Measurements from ENCODE around the gene RPA4.
"Not testable (repeated sequence)": the region's sequence is repeated elsewhere in the genome, so short reads cannot be mapped to it uniquely, and the experiment has no call there.

Gene RPA4, protein sequence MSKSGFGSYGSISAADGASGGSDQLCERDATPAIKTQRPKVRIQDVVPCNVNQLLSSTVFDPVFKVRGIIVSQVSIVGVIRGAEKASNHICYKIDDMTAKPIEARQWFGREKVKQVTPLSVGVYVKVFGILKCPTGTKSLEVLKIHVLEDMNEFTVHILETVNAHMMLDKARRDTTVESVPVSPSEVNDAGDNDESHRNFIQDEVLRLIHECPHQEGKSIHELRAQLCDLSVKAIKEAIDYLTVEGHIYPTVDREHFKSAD

DNA sequence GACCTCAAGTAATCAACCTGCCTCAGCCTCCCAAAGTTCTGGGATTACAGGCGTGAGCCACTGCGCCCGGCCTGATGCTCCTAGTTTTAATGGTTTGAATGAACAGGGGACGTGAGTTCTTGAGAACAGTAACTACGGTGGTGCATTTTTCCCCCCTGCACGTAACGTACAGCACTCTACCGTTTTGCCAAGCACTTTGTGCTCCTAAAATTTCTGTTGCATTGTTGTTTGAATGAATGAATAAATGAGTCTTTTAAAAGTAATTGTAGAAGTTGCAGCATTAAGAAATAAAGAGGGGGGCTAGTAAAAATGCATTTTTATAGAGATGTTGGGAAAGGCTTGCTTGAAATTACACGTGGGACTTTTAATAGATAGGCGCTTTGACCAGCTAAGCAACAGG is at the start of gene RPA4:
Gene RPA4 (plus strand): TSS at position 301 of the 400 bp plus-strand sequence. CDS start 403 bp downstream, outside the sequence.
- DNase-seq: no peak

DNA sequence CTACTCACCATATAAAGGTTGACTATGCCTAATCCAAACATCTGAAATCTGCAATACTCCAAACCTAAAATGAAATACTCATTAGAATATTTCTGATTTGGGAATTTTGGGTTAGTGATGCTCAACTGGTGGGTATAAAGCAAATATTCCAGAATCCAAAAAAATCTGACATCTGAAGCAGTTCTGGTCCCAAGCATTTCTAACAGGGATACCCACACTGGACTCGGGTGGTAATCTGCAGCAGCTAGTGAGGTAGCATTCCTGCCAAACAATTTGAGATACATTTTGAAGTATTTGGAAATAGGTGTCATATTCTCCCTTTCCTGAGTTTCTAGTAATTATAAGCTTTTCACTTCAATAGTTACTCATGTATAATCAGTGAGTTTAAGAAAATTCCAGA is 49.6 kb upstream of the RPA4 start:
- no peak for DNase-seq

DNA sequence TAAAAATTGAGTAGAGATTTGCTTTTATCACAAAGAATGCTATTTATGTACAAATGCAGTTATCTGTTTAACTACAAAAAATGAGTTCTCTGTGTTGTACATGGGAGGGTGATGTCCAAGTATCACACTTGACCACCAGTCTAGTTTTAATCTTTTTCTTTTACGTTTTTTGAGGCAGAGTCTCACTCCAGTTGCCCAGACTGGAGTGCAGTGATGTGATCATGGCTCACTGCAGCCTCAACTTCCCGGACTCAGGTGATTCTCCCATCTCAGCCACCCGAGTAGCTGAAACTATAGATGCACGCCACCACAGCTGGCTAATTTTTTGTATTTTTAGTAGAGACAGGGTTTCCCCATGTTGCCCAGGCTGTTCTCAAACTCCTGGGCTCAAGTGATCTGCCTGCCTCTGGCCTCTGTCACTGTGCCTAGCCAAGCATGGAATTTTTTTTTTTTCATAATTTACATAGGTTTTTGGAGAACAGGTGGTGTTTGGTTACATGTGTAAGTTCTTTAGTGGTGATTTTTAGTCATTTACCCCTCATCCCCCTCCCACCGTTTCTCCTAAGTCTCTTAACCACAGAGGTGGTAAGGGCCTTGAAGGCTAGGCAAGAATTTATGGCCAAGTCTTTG is 47.9 kb upstream of the RPA4 start:
- DNase-seq: no peak

DNA sequence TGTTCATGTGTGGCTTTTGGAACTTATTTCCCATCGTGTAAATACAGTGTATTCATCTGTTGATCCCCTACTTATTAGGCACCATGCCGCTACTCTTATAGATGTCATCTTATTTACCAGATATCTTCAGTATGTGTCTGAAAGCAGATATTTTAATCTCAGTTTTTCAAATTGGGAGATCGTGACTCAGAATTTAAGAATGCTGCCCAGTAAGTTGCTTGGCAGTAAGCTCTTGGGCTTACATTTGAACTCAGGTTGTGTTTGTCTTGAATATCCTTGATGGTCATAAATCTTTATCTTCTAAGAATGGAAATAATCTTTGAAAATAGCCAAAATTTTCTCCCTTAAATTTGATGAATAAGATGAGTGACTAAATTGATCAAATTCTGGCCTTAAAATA is 45.9 kb upstream of the RPA4 start:
- DNase-seq: no peak

DNA sequence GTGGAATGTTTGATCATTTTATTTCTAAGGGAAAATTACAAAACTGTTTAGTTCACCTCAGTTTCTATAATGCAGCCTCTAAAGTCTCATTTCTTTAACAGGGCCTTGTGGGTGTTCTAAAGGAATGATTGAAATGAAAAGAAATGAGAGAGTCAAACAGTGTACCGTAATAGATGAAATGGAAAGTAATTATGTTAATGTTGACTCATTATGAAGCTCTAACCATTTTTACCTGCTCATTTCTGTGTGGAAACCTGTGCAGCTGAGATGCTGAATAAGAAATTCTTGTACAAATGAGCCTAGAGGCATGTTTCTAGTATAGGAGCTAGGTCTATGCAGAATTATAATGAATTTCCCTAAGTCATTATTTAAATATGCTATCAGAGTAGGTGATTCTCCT is 45.2 kb upstream of the RPA4 start:
- DNase-seq: no peak

DNA sequence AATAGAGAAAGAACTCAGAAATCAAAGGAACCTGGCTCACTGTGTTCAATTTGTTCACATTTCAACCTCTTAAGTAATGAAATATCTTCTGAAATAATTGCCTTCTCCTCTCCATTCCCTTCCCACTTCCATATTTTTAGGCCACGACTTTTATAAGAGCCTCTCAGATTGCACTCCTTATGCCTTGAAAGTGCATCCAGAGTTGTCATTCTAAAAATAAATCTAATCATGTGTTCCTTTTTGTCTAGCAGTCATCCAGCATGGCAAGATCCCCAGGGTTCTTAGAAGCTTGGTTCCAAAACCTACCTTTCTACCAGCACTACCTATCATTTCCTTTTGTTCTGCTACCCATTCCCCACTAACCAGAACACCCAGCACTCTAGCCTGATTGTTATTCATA is 42.4 kb upstream of the RPA4 start:
- DNase-seq: no peak

DNA sequence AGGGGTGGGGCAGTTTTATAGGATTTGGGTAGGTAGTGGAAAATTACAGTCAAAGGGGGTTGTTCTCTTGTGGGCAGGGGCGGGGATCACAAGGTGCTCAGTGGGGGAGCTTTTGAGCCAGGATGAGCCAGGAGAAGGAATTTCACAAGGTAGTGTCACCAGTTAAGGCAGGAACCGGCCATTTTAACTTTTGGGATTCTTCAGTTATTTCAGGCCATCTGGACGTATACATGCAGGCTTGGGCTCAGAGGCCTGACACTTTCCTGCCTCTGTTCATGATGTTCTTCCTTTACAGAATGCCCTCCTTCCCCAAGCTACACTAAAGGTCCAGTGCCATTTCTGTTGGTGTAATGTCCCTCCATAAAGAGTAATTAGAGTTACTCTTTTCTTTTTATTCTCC is 41.8 kb upstream of the RPA4 start:
- not testable (repeated sequence) for DNase-seq

DNA sequence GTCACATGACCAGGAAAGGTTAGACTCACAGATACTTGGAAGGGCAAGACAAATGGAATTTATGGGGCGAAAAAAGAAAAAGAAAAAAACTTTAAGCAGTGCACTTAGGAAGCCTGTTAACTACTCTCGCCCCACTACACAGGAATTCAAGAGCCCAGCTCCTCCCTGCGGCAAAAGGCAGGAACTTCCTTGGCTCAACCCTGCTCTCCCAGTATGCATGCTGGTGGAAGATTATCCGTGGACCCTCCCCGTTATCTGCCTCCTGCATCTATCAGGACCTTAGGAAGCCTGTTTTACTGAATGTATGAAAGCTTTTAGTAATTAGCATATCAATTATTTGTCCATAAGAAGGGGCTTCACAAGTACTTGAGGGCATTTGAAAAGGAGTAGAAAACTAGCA is 40.1 kb upstream of the RPA4 start:
- DNase-seq: no peak

DNA sequence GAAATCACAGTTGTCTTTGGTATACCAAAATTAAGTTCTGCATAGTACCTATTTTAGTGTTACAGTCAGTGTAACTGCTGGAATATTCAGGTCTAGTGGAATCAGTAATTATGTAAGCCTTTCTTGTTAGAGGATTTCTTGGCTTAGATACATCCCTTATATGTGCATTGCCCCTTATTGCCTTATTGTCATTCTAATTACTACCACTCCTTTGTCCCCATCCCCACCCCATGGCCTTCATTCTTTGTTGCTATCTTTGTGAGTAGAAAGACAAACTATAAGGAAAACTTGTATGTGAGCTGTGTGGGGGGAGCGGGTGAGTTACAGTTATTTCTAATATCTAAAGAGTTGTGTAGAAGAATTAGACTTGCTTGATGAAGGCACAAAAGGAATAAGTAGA is 36.9 kb upstream of the RPA4 start:
- no peak for DNase-seq

DNA sequence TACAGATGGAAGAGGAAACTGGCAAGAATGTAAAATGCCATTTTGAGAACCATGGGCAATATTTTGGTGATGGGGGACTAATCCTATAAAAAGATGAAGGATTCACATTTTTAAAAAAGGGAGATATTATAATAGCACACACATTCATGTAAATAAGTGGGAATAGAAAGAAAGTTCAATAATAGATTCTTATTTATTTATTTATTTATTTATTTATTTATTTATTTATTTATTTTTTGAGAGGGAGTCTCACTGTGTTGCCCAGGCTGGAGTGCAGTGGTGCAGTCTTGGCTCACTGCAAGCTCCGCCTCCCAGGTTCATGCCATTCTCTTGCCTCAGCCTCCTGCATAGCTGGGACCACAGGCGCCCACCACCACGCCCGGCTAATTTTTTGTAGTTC is 24.3 kb upstream of the RPA4 start:
- DNase-seq: not testable (repeated sequence)

DNA sequence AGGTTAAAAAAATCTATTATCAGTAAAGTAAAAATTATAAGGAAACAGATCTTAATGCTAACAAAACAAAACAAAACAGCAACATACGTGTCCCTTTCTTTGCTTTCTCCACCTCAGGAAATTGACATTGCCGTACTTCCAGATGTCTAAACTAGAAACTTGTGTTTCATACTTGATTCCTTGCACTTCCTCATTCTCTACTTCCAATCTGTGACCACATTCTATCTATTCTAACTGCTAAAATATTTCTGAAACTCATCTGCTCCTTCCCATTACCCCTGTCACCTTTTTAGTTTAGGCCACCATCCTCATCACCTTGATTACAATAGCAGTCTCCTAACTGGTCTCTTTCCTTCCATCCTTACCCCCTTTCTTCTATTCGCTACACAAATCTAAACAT is 22.5 kb upstream of the RPA4 start:
- DNase-seq: no peak

DNA sequence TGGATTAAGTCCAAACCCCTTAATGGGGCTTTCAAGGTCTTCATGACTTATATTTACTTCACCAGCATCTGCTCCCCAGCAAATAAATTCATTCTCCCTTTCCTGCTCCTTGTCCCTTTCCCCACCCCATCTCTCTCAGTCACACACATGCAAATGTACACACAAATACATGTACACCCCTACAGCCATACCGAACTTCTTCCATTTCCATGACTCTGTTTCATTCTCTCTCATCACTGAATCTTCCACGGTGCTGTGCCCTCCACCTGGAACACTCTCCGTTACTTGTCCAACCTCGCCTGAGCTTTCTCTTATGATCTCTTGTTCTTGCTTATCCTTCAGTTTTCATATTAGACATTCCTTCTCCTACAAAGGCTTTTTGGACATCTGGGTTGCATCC is 22.0 kb upstream of the RPA4 start:
- DNase-seq: no peak

DNA sequence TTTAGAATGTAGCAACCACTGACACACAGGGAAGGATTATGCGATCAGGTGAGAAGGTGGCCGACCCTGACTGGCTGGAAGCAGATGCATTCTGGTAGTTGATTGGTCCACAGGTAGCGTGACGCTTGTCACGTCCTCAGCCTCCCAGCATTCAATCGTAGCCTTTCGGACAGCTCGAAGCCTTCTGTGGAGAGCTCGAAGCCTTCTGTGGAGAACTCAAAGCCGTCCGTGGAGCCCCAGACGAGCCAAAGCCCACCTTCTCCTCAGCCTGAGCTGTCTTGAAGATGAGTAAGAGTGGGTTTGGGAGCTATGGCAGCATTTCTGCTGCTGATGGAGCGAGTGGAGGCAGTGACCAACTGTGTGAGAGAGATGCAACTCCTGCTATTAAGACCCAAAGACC is 319 bp downstream of the RPA4 start:
- no peak for DNase-seq

DNA sequence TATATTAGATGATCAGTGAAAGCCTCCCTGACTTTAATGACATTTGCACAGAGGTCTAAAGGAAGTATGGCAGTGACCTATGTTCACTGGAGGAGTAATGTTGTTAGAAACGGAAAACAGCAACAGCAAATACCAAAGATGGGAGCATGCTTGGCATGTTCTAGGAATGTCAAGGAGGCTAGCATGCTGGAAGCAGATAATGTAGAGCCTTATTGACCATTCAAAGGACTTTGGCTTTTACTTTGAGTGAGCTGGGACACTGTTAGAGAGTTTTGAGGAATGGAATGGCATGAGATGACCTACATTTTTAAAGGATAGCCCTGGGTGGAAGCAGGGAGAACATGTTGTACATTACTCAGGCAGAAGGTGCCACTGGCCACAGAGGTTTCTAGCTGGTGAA is 6.0 kb downstream of the RPA4 start:
- no peak for DNase-seq

DNA sequence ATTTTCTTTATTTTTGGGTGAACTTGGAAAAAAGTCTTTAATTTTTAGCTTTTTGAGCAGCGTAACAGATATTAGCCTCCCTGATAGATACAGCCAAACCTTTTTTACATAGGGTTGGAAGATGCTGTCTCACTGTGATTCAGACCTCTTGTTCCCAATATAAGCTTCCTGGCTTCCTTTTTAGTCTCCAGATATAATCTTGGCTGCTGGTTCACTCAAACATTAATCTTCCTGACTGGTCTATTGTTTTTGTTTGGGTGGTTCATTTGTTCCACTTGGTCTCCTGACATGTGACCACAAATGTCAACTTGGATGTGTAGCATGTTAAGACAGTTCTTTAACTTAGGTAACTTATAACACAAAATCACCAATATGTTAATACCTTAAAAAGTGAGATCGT is 23.0 kb downstream of the RPA4 start:
- no peak for DNase-seq

DNA sequence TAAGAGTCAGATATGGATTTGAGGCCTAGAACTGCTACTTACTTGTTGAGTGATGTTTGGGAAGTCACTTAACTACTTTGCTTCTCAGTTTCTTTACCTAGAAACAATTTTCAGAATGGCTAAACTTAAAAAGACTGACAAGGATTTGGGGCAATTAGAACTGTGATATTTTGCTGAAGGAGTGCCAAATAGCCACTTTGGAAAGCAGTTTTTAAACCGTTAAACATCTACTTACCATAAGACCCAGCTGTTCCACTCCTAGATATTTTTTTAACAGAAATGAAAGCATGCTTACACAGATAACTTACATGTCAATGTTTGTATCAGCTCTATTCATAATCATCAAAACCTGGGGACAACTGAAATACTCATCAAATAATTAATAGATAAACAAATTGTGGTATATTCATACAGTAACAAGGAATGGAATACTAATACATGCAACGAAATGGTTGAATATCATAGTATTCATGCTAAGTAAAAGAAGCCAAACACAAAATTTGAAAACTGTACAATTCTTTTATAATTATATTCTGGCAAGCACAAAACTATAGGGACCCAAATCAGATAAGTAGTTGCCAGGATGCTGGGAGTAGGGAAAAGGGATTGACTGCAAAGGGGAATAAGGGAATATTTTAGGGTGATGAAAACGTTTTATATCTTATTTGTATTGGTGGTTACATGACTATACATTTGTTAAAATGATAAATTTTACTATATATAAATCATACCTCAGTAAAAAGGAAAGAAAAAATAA is 24.0 kb downstream of the RPA4 start:
- no peak for DNase-seq

DNA sequence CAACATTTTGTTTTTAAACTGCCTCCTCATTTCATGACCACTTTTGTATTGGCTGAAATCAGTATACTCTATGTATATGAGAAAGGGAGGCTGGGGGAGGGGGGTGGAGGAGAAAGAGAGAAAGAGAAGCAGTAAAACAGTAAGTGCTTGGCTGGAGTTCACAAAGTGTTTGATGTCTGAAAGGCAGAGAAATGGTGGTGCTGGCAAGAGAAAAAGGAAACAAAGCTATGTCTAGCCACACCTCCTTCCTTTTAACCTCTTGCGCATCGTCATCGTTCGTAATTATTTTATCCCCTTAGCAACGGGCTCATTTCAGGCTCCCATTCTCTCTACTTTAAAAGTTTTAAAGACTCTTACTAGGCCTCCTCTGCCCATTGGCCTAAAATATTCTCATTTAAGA is 25.6 kb downstream of the RPA4 start:
- DNase-seq: no peak

DNA sequence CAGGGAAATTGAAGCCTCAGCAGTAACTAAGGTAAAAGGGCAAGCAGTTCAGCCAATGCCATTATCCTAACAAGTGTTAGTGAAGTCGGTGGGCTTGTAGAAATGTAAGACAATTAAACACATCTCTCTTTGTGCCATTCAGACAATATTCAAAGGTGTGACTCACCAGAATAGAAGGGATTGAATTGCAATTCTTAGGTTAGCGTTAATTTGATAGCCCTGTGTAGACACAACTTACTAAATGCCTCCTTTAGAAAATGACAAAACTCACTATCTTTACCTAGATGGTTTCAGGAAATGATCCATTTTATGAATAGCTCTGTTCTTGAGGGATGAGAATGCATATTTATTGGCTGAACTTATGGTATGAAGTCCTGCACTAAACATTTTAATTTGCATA is 35.2 kb downstream of the RPA4 start:
- DNase-seq: no peak

DNA sequence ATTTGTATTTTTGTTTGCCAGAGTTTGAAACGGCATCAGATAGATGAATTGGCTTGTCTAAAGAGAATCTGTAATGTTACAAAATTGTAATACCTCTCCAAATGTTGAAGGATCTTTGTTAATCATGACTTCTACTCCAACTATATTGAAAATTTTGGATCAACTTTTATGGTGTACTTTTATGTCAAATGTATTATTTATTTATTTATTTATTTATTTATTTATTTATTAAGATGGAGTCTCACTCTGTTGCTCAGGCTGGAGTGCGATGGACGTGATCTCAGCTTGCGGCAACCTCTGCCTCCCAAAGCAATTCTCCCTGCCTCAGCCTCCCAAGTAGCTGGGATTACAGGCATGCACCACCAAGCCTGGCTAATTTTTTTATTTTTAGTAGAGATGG is 36.0 kb downstream of the RPA4 start:
- no peak for DNase-seq

DNA sequence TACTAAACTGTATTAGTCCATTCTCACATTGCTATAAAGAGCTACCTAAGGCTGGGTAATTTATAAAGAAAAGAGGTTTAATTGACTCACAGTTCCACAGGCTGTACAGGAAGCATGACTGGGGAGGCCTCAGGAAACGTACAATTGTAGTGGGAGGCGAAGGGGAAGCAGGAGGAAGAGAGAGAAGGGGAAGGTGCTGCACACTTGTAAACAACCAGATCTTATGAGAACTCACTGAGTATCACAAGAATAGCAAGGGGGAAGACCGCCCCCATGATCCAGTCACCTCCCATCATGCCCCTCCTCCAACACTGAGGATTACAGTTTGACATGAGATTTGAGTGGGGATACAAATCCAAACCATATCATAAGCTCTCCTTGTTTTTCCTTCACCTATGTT is 40.9 kb downstream of the RPA4 start:
- no peak for DNase-seq

DNA sequence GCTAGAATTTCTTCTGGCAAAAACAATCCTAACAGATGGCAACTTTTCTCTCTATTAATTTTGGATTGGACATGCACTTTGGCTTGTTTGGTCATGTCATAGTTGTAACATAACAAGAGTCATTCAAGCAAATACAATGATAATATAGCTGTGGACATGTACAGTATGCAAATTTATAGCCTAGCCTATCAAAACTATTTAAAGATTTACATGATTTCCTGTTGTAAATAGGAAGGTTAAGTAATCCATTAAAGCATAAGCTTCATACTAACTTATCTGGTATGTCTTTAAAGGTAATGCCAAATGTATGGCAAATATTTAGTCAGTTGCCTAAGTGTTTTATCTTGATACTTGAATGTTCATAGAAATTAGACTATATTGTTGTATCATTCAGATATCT is 45.3 kb downstream of the RPA4 start:
- no peak for DNase-seq
